NCI-H1930 (cell line): ENCODE results near the gene SMYD4.
"Not testable (repeated sequence)": the region's sequence is repeated elsewhere in the genome, so short reads cannot be mapped to it uniquely, and the experiment has no call there.

Experiments
- DNase-seq, 2 experiments: peaks; one replicate each; lab custom pipeline; 2025; lab: John Stamatoyannopoulos, UW

Gene SMYD4

DNA sequence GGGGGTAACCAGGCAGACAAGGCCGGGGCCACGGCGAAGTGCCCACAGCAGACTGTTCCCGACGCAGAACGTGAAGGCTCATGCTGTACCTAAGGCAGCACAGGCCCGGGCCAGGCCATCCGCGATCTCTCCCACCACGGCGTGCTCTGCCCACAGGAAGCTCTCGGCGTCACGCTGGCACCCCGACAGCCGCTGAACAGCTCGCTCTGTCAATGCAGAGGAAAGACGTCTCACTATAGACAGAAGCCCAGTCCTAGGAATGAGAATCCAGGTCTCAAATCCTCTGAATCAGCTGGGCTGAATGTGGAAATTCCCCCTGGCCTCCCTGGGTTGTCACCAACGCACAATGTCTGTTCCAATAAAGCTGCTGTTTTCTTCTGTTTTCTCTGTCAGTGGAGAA is 46.4 kb downstream of the SMYD4 start:
- DNase-seq: no peak

DNA sequence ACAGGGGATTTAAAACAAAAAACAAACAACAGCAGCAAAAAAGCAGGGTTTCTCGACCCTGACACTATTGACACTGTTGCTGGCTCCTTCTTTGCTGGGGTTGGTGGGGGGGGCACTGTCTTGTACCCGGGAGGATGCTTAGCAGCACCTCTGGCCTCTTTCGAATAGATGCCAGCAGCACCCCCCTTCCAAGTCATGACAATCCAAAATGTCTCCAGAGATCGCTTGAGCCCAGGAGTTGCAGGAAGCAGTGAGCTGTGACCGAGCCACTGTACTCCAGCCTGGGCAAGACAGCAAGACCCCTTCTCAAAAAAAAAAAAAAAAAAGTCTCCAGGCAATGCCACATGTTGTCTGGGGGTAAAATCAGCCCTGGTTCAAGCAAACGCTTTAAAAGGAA is 47.5 kb downstream of the SMYD4 start:
- DNase-seq: no peak

DNA sequence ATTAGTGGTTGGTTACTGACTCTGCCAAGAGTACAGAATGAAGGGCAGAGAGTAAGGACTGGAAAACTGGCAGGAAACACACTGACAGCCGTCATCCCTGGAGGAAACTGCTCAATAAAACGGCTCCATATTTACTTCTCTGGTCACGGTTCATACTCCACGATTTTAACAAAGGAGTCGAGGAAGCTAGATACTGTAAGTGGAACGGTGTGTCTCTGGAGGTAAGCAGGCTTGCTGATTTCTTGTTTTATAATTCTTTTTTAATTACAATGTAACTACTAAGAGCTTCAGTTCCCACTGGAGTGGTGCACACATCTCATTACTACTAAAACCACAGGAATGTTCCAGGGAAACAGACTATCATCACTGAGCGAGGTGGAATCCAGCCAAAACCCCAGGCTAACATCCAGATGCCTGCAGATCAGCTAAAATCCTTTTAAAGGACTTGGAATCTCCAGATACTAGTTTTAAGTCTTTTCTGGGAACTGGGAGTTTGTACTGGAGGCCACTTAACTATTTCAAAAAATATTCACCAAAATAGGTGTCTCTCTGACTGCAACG is 50.1 kb downstream of the SMYD4 start:
- no peak for DNase-seq

DNA sequence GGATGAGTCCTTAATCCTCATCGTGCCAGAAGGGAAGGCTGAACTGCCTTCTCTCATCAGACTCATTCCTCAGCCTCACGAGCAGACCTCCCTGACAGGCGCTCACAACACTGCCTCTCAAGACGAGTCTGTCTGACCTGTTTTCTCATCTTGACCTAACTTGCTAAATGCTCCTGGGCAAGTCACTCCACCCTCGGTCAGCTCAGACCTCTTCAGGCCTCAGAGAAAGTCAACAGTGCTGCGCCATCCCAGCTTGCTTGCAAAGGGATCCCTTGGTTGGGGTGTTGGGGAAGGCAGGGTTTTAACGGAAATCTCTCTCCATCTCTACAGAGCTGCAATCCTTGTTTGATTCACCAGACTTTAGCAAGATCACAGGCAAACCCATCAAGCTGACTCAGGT is 52.8 kb downstream of the SMYD4 start:
- DNase-seq: no peak

DNA sequence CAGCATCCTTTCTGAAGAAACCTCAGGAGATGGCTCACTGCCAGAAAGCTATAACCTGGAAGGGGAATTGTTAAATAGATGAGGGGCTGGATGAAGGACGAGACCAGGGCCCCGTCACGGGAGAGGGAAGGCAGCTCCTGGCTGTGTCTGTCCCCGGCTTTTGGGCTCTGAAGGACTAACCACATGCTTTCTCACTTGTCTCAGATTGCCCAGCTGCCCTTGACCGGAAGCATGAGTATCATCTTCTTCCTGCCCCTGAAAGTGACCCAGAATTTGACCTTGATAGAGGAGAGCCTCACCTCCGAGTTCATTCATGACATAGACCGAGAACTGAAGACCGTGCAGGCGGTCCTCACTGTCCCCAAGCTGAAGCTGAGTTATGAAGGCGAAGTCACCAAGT is 53.4 kb downstream of the SMYD4 start:
- DNase-seq: no peak

DNA sequence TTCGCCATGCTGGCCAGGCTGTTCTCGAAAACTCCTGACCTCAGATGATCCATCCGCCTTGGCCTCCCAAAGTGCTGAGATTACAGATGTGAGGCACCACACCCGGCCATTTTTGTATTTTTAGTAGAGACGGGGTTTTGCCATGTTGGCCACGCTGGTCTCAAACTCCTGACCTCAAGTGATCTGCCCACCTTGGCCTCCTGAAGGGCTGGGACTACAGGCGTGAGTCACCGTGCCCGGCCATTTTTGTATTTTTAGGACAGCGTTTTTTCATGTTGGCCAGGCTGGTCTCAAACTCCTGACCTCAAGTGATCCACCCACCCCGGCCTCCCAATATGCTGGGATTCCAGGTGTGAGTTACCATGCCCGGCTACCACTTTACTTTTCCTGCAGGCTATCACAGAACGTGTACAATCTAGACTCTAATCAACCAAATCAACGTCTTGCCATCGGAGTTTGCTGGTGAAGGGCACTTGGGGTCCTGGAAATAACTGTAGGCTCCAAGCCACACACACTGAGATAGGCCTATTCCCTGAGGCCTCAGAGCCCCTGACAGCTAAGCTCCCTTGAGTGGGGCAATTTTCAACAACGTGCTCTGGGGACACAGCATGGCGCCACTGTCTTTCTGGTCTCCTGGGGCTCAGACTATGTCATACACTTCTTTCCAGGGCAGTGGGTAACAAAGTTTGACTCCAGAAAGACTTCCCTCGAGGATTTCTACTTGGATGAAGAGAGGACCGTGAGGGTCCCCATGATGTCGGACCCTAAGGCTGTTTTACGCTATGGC is 55.1 kb downstream of the SMYD4 start:
- no peak for DNase-seq

DNA sequence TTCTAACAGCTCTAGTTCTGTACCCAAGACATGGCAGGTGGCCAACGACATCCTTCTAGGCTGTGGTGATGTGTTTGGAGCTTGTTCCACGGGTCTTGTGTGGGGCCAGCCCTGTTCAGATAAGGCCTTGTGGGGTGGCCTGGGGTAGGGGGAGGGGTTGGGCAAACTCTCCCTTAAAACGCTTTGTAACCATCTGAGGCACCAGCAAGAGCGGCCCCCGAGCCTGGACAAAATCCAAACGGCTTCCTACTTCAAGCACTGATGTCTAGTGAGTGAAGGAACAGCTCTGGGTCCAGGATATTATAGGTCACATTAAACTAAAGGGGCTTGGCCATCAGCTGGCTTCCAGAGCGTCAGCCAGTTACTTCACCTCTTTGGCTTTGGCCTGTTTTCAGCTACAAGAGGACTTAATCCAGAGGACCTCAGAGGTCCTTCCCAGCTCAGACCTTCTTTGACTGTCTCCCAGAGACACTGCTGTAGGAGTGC is 56.0 kb downstream of the SMYD4 start:
- no peak for DNase-seq

DNA sequence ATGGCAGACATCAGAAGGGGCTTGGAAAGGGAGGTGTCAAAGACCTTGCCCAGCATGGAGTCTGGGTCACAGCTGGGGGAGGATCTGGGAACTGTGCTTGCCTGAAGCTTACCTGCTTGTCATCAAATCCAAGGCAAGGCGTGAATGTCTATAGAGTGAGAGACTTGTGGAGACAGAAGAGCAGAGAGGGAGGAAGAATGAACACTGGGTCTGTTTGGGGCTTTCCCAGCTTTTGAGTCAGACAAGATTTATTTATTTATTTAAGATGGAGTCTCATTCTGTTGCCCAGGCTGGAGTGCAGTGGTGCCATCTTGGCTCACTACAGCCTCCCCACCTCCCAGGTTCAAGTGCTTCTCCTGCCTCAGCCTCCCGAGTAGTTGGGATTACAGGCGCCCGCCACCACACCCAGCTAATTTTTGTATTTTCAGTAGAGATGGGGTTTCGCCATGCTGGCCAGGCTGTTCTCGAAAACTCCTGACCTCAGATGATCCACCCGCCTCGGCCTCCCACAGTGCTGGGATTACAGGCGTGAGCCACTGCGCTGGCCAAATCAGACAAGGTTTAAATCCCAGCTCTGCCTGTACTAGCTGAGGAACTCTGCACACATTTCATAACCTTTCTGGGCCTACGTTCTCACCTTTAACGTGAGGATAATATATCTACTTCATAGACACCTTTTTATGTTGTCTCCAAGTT is 56.6 kb downstream of the SMYD4 start:
- DNase-seq: not testable (repeated sequence)

DNA sequence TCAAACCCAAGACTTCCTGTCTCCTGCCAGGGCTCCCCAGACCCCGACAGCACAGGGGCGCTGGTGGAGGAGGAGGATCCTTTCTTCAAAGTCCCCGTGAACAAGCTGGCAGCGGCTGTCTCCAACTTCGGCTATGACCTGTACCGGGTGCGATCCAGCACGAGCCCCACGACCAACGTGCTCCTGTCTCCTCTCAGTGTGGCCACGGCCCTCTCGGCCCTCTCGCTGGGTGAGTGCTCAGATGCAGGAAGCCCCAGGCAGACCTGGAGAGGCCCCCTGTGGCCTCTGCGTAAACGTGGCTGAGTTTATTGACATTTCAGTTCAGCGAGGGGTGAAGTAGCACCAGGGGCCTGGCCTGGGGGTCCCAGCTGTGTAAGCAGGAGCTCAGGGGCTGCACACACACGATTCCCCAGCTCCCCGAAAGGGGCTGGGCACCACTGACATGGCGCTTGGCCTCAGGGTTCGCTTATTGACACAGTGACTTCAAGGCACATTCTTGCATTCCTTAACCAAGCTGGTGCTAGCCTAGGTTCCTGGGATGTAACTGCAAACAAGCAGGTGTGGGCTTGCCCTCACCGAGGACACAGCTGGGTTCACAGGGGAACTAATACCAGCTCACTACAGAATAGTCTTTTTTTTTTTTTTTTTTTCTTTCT is 59.8 kb downstream of the SMYD4 start:
- DNase-seq: no peak

DNA sequence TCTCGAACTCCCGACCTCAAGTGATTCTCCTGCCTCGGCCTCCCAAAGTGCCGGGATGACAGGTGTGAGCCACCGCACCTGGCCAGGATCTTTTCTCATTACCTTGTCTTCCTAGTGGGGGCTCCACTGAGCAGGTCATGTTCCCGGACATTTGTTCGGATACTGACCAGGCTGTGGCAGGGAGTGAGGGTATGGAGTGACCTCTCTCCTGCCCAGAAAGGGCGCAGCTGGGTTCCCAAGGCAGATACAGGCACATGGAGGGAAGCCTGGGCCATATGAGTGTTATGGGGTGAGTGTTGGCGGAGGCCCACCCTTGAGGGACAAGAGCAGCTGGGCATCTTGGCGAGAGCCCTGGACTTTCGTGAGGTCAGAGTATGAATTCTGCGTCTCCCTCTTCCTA is 62.3 kb downstream of the SMYD4 start:
- DNase-seq: no peak

DNA sequence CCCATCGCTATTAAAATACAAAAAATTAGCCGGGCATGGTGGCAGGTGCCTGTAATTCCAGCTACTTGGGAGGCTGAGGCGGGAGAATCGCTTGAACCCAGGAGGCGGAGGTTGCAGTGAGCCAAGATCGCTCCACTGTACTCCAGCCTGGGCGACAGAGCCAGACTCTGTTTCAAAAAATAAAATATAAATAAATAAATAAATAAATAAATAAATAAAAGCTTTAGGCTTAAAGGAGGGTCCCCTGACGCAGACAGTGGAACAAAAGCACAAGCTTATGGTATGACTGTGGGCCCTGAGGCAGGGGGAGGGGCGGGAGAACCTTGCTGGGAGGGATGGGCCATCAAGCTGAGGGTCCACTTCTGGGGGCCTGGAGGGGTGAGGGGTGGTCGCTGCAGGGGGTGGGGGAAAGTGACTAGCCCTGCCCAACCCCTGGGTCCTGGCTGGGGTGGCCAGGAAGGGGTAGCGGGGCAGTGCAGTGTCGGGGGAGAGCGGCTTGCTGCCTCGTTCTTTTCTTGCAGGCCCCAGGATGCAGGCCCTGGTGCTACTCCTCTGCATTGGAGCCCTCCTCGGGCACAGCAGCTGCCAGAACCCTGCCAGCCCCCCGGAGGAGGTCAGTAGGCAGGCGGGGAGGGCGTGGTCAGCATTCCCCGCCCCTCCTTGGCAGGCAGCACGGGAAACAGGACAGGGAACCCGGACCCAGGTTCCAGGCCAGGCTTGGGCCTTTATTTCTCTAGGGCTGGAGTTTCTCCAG is 63.1 kb downstream of the SMYD4 start:
- no peak for DNase-seq

DNA sequence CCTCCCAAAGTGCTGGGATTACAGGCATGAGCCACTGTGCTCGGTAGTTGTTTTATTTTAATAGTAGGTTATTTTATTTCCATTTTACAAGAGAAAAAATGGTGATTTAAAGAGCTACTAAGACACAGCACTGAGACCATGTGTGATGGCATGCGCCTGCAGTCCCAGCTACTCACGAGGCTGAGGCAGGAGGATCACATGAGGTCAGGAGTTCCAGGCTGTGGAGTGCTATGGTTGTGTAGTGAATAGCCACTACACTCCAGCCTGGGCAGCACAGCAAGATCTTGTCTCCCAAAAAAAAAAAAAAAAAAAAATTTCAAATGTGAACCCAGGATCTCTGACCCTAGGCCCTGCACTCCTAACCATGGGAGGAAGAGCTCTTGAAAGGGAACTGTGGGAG is 64.1 kb downstream of the SMYD4 start:
- DNase-seq: no peak

DNA sequence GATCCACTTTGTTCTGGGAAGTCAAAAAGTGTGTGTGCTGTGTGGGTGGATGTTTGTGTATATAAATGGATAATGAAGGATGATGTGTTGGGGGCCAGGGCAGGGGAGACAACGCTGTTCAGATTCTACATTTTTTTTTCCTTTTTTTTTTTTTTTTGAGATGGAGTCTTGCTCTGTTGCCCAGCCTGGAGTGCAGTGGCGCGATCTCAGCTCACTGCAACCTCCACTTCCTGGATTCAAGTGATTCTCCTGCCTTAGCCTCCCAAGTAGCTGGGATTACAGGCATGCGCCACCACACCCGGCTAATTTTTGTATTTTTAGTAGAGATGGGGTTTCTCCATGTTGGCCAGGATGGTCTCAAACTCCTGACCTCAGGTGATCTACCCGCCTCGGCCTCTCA is 65.0 kb downstream of the SMYD4 start:
- not testable (repeated sequence) for DNase-seq

DNA sequence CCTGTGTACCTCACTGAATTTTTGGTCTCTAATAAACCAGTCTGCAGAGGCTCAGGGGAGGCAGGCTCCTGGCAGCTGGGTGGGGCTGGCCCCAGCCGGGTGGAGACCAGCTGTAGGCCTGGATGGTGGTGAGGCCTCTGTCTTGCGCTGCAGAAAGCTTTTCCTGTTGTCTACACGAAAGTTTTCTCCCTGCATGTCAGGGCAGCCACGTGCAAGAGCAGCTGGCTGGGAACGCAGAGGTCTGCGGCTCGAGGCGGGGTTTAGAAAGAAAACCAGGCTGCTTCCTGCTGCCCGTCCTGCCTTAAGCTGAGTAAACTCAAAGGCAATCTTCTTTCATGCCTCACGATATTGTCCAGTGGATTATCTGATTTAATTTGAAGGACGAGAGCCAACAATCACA is 65.4 kb downstream of the SMYD4 start:
- no peak for DNase-seq

DNA sequence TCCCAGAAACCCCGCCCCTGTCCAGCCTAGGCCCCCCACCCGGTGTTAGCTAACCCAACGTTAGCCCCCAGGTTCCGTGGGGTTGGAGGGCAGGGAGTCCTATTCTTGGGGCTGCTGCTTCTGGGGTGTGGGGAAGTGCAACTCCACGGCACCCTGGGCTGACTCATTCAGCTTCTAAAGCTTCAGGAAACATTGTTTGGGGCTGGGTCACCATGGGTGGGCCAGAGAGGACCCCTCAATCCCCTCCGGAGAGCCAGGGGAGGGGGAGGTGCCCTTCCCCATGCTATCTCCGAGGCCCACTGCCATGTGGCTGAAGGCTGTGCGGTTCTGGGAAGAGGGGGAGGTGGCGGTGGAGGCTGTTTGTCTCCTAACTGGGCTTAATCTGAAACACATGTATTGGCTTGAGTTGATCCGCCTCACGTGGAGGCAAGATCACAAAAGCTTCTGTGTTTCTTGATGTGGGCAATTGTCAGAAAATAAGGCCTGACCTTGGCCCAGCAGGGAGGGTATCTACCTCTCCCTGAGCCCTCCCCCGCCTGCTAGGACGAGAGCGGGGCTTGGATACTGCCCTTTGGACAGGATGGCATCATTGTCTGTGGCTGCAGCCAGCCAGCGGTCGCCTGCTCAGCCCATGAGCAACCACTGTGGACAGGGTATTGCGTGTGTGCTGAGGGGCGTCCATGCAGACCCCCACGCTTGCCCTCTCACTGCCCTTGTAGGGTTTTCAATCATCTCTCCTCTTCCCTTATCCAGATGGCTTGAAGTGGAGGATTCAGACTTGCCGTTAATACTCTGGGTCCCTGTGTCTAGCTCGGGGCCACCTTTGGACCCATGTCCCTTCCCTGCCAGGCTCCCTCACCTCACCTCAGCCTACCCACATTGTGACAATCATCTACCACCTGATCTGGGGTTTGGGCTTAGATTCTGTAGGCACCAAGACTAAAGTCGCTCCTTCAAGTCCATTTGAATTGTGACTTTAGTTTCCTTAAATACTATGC is 66.5 kb downstream of the SMYD4 start:
- DNase-seq: no peak

DNA sequence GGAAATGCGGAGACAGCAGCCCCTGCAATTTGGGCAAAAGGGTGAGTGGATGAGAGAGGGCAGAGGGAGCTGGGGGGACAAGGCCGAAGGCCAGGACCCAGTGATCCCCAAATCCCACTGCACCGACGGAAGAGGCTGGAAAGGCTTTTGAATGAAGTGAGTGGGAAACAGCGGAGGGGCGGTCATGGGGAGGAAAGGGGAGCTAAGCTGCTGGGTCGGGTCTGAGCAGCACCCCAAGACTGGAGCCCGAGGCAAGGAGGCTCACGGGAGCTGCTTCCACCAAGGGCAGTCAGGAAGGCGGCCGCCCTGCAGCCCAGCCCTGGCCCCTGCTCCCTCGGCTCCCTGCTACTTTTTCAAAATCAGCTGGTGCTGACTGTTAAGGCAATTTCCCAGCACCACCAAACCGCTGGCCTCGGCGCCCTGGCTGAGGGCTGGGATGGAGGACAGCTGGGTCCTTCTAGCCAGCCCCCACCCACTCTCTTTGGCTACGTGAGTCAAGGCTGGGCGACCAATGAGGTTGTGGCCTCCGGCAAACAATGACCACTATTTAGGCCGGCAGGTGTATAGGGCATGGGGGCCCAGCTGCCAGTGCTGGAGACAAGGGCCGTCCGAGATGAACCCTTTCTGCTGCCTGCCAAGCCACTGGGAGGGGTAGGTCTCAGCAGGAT is 67.3 kb downstream of the SMYD4 start:
- no peak for DNase-seq

DNA sequence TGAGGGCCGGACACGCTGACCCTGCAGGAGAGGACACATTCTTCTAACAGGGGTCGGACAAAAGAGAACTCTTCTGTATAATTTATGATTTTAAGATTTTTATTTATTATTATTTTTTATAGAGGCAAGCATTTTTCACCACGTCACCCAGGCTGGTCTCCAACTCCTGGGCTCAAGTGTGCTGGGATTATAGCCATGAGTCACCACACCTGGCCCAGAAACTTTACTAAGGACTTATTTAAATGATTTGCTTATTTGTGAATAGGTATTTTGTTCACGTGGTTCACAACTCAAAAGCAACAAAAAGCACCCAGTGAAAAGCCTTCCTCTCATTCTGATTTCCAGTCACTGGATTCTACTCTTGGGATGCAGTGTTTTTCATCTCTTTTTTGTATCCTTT is 70.2 kb downstream of the SMYD4 start:
- no peak for DNase-seq

DNA sequence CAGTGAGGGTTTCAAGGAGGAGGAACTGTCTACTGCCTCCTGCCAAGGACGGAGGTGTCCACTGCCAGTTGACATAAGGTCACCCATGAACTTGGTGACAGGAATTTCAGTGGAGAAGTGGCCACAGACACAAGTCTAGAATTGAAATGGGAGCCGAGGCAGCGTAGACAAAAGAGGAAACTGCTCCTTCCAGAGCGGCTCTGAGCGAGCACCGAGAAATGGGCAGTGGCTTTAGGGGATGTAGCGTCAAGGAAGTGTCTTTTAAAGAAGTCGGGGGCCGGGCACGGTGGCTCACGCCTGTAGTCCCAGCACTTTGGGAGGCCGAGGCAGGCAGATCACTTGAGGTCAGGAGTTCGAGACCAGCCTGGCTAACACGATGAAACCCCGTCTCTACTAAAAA is 70.9 kb downstream of the SMYD4 start:
- no peak for DNase-seq

DNA sequence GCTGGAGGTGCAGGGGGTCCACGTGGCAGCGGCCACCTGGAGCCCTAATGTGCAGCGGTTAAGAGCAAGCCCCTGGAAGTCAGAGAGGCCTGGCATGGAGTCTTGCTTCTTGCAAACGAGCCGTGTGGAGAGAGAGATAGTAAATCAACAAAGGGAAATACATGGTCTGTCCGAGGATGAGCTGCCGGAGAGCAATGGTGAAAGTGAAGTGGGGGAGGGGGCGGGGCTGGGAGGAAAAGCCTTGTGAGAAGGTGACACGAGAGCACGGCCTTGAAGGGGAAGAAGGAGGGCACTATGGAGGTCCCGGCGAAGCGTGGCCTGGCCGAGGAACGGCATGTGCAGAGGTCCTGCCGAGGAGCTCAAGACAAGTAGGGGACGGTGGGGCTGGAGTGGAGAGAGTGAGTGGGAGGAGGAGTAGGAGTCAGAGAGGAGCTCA is 73.9 kb downstream of the SMYD4 start:
- no peak for DNase-seq

DNA sequence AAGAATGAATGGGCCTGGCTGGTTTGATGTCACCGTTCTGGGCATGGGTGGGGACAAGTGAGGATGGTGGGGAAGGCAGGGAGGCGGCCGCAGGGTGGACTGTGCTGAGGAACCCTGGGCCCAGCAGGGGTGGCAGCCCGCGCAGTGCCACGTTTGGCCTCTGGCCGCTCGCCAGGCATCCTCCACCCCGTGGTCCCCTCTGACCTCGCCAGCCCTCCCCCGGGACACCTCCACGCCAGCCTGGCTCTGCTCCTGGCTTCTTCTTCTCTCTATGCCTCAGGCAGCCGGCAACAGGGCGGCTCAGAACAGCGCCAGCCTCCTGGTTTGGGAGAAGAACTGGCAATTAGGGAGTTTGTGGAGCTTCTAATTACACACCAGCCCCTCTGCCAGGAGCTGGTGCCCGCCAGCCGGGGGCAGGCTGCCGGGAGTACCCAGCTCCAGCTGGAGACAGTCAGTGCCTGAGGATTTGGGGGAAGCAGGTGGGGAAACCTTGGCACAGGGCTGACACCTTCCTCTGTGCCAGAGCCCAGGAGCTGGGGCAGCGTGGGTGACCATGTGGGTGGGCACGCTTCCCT is 74.4 kb downstream of the SMYD4 start:
- no peak for DNase-seq
